HCT116 (cell line): ENCODE data around the gene E4F1. TPM values are rescaled to one million over a fixed set of nuclear protein-coding genes. Genes with fewer than 3 reads are reported as not detected.

ENCODE experiments used
- ATAC-seq: fragments of 200-7000 bp; cut with Tn5 transposase; 2 replicates; pipeline ENCODE4 v1.9.1; 2020; ENCODE audit warnings: mild to moderate bottlenecking, moderate library complexity
- BruUV-seq: library from RNA; stranded (reverse); fragments of 400-500 nt; replicated peaks from 2 replicates; lab custom pipeline; 2021; lab: Mats Ljungman, UMichigan
- CTCF ChIA-PET: fragments of 300-600 bp; sonication (Branson Sonifier 250); formaldehyde crosslinking; loops from one replicate; lab custom pipeline; 2021; ENCODE audit warnings: antibody characterized with exemption; lab: Charles Lee
- POLR2A ChIA-PET: fragments of 300-600, 350-600 bp; sonication (Branson Sonifier 250); formaldehyde crosslinking; loops from one replicate; lab custom pipeline; 2021; ENCODE audit warnings: antibody characterized with exemption; lab: Charles Lee
- RAD21 ChIA-PET, 2 experiments: fragments of 300-600 bp; sonication (Branson Sonifier 250); formaldehyde crosslinking; loops; one replicate each; lab custom pipeline; 2023; ENCODE audit warnings: low total read pairs in 2 of 2; ENCODE audit not compliant: uncharacterized antibody in 2 of 2, unreplicated experiment in 2 of 2, low non-redundant PET in 1 of 2; lab: Charles Lee
- DNase-seq: peaks from one replicate; pipeline ENCODE4 v3.0.0-alpha.2; 2010; ENCODE audit warnings: low read depth, low spot score
- H2AFZ ChIP-seq: fragments of 200-600 bp; shearing (Covaris generic), sonication (generic); 2 replicates; pipeline ENCODE4 v1.6.1; 2017; ENCODE audit warnings: low read depth, mixed run types, mixed read lengths, antibody characterized with exemption, low read length; ENCODE audit not compliant: poor library complexity, severe bottlenecking
- H3K27ac ChIP-seq: 2 replicates; pipeline ENCODE4 v1.5.1; 2012; ENCODE audit warnings: low read depth, low read length
- H3K27me3 ChIP-seq: fragments of 200-600 bp; sonication (generic); 2 replicates; pipeline ENCODE4 v1.6.1; 2016; ENCODE audit warnings: mixed run types, low read length, mixed read lengths; ENCODE audit not compliant: insufficient read depth
- H3K36me3 ChIP-seq, 2 experiments: fragments of 200-500 bp in 1 of 2; fragments of 200-600 bp in 1 of 2; sonication (Bioruptor generic) in 1 of 2; sonication (generic) in 1 of 2; 2 replicates each; pipeline versions ENCODE4 v1.5.1 to v1.6.1; 2014 to 2016; ENCODE audit warnings: low read length in 2 of 2, inconsistent platforms in 1 of 2, mixed read lengths in 1 of 2, mixed run types in 1 of 2; ENCODE audit not compliant: insufficient read depth in 2 of 2, control insufficient read depth in 1 of 2
- H3K4me1 ChIP-seq, 2 experiments: fragments of 200-600 bp in 1 of 2; sonication (generic) in 1 of 2; 2 replicates each; pipeline versions ENCODE4 v1.5.1 to v1.6.1; 2012 to 2017; ENCODE audit warnings: low read length in 2 of 2, inconsistent platforms in 1 of 2, mild to moderate bottlenecking in 1 of 2, mixed read lengths in 1 of 2, mixed run types in 1 of 2, moderate library complexity in 1 of 2; ENCODE audit not compliant: insufficient read depth in 2 of 2, control insufficient read depth in 1 of 2
- H3K4me2 ChIP-seq: fragments of 200-600 bp; sonication (generic); 2 replicates; pipeline ENCODE4 v1.6.1; 2017; ENCODE audit warnings: mixed run types, low read length, mixed read lengths
- H3K4me3 ChIP-seq, 2 experiments: fragments of 200-600 bp in 1 of 2; sonication (generic) in 1 of 2; replicated peaks in 1 of 2; 2 replicates each; pipeline ENCODE4 v1.5.1; 2011 to 2016; ENCODE audit warnings: low read length in 2 of 2, control low read depth in 1 of 2, low read depth in 1 of 2, mild to moderate bottlenecking in 1 of 2, mixed read lengths in 1 of 2, mixed run types in 1 of 2
- H3K79me2 ChIP-seq: fragments of 200-600 bp; sonication (generic); 2 replicates; pipeline ENCODE4 v1.6.1; 2017; ENCODE audit warnings: mild to moderate bottlenecking, mixed run types, low read length, moderate library complexity, mixed read lengths; ENCODE audit not compliant: insufficient read depth
- H3K9ac ChIP-seq: fragments of 200-600 bp; sonication (generic); 2 replicates; pipeline ENCODE4 v1.6.1; 2016; ENCODE audit warnings: low read length, mixed read lengths
- H3K9me2 ChIP-seq: fragments of 200-600 bp; sonication (generic), shearing (Covaris generic); 2 replicates; pipeline ENCODE4 v1.6.1; 2017; ENCODE audit warnings: mixed run types, mild to moderate bottlenecking, moderate library complexity; ENCODE audit not compliant: insufficient read depth
- H3K9me3 ChIP-seq, 2 experiments: fragments of 200-500 bp in 1 of 2; fragments of 200-600 bp in 1 of 2; sonication (Bioruptor generic) in 1 of 2; sonication (generic) in 1 of 2; 2 replicates each; pipeline ENCODE4 v1.6.1; 2014 to 2017; ENCODE audit warnings: low read length in 2 of 2, mixed read lengths in 2 of 2, inconsistent platforms in 1 of 2, low read depth in 1 of 2, mild to moderate bottlenecking in 1 of 2, mixed run types in 1 of 2, moderate library complexity in 1 of 2; ENCODE audit not compliant: control insufficient read depth in 1 of 2, insufficient read depth in 1 of 2
- H4K20me1 ChIP-seq: fragments of 200-600 bp; sonication (generic), shearing (Covaris generic); 2 replicates; pipeline ENCODE4 v1.6.1; 2017; ENCODE audit warnings: mixed run types, mild to moderate bottlenecking, moderate library complexity; ENCODE audit not compliant: insufficient read depth
- CEBPB ChIP-seq: IDR thresholded peaks from 2 replicates; pipeline ENCODE4 v1.6.1; 2012; ENCODE audit warnings: low read depth
- EGR1 ChIP-seq: IDR thresholded peaks from 2 replicates; pipeline ENCODE4 v1.6.1; 2012; ENCODE audit warnings: low read depth
- ELF1 ChIP-seq: IDR thresholded peaks from 2 replicates; pipeline ENCODE4 v1.6.1; 2012; ENCODE audit warnings: low read depth, borderline replicate concordance
- EZH2 ChIP-seq: fragments of 200-600 bp; sonication (generic); IDR thresholded peaks from 2 replicates; pipeline ENCODE4 v1.6.1; 2017; ENCODE audit warnings: antibody characterized with exemption, mixed run types
- EZH2phosphoT487 ChIP-seq: fragments of 200-600 bp; IDR thresholded peaks from 2 replicates; pipeline ENCODE4 v1.6.1; 2018; ENCODE audit warnings: antibody characterized with exemption, borderline replicate concordance
- JUND ChIP-seq: IDR thresholded peaks from 2 replicates; pipeline ENCODE4 v1.6.1; 2012
- POLR2A ChIP-seq: IDR thresholded peaks from 2 replicates; pipeline ENCODE4 v1.7.0; 2011; ENCODE audit warnings: borderline replicate concordance; ENCODE audit not compliant: insufficient read depth, insufficient read length; ENCODE audit errors: extremely low read depth
- POLR2AphosphoS5 ChIP-seq: IDR thresholded peaks from 2 replicates; pipeline ENCODE4 v1.6.1; 2011; ENCODE audit warnings: mild to moderate bottlenecking, low read depth, low read length, moderate library complexity
- SP1 ChIP-seq: IDR thresholded peaks from 2 replicates; pipeline ENCODE4 v1.6.1; 2012; ENCODE audit warnings: low read depth
- TCF7L2 ChIP-seq: IDR thresholded peaks from 2 replicates; pipeline ENCODE4 v1.7.0; 2011; ENCODE audit warnings: borderline replicate concordance, inconsistent platforms; ENCODE audit not compliant: insufficient read depth, insufficient read length; ENCODE audit errors: extremely low read depth
- ZFX ChIP-seq: fragments of 450-650 bp; IDR thresholded peaks from 2 replicates; pipeline ENCODE4 v1.6.1; 2017
- intact Hi-C: fragments of 100-400 bp; cut with micrococcal nuclease; formaldehyde crosslinking; loops from 2 replicates; pipeline ENCODE4 v1.10.0; 2022
- total RNA-seq: library from RNA; stranded (reverse); gene quantifications from one replicate; pipeline ENCODE4 v1.2.1, GENCODE V29; 2021; ENCODE audit not compliant: unreplicated experiment
- TF ChIP-seq, protein P1 (sequence below), 3 experiments: fragments of 200-600 bp in 1 of 3; sonication (generic) in 1 of 3; IDR thresholded peaks in 2 of 3; conservative IDR thresholded peaks in 1 of 3; 2 replicates each; pipeline ENCODE4 v1.5.1; 2012 to 2017; ENCODE audit warnings: low read depth in 2 of 3, low read length in 2 of 3, antibody characterized with exemption in 1 of 3, borderline replicate concordance in 1 of 3, control low read depth in 1 of 3, mild to moderate bottlenecking in 1 of 3, mixed read lengths in 1 of 3, mixed run types in 1 of 3, moderate library complexity in 1 of 3; ENCODE audit not compliant: insufficient read depth in 1 of 3
- TF ChIP-seq, protein P2 (sequence below): IDR thresholded peaks from 2 replicates; pipeline ENCODE4 v1.6.1; 2011; ENCODE audit warnings: mild to moderate bottlenecking, low read length, moderate library complexity; ENCODE audit not compliant: insufficient replicate concordance; ENCODE audit errors: extremely low read depth

The E4F1 gene
- total RNA-seq, 1 experiment from 2014 or later: 40.7 TPM

DNA sequence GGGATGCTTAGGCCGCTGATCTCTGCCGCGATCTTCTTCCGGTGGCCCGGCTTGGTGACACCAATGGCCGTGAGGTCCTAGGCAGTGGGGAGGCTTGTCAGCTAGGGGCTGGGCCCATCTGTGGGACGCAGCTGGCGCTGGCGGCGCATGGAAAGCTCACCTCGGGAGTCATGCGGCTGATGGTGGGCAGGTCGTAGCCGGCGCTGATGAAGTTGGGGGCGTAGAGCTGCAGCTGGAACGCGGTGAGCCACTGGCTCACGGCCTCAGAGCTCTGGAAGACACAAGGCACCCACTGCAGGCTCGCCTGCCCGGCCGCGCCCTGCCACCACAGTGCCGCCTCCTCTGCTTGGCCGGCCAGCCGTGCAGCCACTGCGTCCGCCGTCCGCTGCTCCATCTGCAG, 39.7 kb upstream of the E4F1 start:
- intact Hi-C loops: no loop called here
- no TSS peak for BruUV-seq
- no peaks in the 10 kb centered on the region for H3K36me3 ChIP-seq
- CTCF ChIA-PET: no interaction called here
- no peak overlapping the region for H3K4me3 ChIP-seq
- ATAC-seq (no peak), DNase-seq (no peak)
- no peak overlapping the region for H3K4me2 ChIP-seq
- H3K4me1 ChIP-seq: no peaks in the 10 kb centered on the region
- TF ChIP-seq EZH2 (no peak), CEBPB (no peak), POLR2A (no peak), SP1 (no peak), ELF1 (no peak), POLR2AphosphoS5 (no peak), EZH2phosphoT487 (no peak), TCF7L2 (no peak), EGR1 (no peak), ZFX (no peak), JUND (no peak)
- TF ChIP-seq, protein P1, sequence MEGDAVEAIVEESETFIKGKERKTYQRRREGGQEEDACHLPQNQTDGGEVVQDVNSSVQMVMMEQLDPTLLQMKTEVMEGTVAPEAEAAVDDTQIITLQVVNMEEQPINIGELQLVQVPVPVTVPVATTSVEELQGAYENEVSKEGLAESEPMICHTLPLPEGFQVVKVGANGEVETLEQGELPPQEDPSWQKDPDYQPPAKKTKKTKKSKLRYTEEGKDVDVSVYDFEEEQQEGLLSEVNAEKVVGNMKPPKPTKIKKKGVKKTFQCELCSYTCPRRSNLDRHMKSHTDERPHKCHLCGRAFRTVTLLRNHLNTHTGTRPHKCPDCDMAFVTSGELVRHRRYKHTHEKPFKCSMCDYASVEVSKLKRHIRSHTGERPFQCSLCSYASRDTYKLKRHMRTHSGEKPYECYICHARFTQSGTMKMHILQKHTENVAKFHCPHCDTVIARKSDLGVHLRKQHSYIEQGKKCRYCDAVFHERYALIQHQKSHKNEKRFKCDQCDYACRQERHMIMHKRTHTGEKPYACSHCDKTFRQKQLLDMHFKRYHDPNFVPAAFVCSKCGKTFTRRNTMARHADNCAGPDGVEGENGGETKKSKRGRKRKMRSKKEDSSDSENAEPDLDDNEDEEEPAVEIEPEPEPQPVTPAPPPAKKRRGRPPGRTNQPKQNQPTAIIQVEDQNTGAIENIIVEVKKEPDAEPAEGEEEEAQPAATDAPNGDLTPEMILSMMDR (IDR thresholded peaks at IDR 0.05 in 2 of 3, conservative IDR thresholded peaks at IDR 0.05 in 1 of 3; ENCODE audit: borderline replicate concordance in 1 of 3, insufficient read depth in 1 of 3, low read depth in 2 of 3, low read length in 2 of 3): no peak
- TF ChIP-seq, protein P2, sequence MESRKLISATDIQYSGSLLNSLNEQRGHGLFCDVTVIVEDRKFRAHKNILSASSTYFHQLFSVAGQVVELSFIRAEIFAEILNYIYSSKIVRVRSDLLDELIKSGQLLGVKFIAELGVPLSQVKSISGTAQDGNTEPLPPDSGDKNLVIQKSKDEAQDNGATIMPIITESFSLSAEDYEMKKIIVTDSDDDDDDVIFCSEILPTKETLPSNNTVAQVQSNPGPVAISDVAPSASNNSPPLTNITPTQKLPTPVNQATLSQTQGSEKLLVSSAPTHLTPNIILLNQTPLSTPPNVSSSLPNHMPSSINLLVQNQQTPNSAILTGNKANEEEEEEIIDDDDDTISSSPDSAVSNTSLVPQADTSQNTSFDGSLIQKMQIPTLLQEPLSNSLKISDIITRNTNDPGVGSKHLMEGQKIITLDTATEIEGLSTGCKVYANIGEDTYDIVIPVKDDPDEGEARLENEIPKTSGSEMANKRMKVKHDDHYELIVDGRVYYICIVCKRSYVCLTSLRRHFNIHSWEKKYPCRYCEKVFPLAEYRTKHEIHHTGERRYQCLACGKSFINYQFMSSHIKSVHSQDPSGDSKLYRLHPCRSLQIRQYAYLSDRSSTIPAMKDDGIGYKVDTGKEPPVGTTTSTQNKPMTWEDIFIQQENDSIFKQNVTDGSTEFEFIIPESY: no peak
- no peaks in the 10 kb centered on the region for H3K9me2 ChIP-seq
- no peak overlapping the region for H2AFZ ChIP-seq
- H3K9me3 ChIP-seq: no peaks in the 10 kb centered on the region
- RAD21 ChIA-PET: no interaction called here
- H3K79me2 ChIP-seq: no peaks in the 10 kb centered on the region
- no peak overlapping the region for H3K27ac ChIP-seq
- H3K9ac ChIP-seq: no peak overlapping the region
- H4K20me1 ChIP-seq: no peaks in the 10 kb centered on the region
- H3K27me3 ChIP-seq: no peaks in the 10 kb centered on the region
- POLR2A ChIA-PET: no interaction called here
